Activated CD8-positive, alpha-beta T cell treated with anti-CD3 and anti-CD28 coated beads, Interleukin-2, amount 10 ng/mL, durations not matched to agents 7 days and 5 days (primary cell): ENCODE data around the gene BMPER. TPM values are rescaled to one million over a fixed set of nuclear protein-coding genes. Genes with fewer than 3 reads are reported as not detected.
"Not testable (repeated sequence)": the region's sequence is repeated elsewhere in the genome, so short reads cannot be mapped to it uniquely, and the experiment has no call there.

Experiments
- ATAC-seq: fragments of 150-1000 bp; cut with Tn5 transposase; one replicate; pipeline ENCODE4 v1.10.0; 2021; ENCODE audit warnings: moderate library complexity
- CTCF ChIA-PET: fragments of 350-600 bp; sonication (Branson Sonifier 250); formaldehyde crosslinking; loops from one replicate; lab custom pipeline; 2021; ENCODE audit warnings: antibody characterized with exemption; lab: Charles Lee
- POLR2A ChIA-PET: fragments of 350-600 bp; sonication (Branson Sonifier 250); formaldehyde crosslinking; loops from one replicate; lab custom pipeline; 2021; ENCODE audit warnings: antibody characterized with exemption; lab: Charles Lee
- DNase-seq: peaks from one replicate; pipeline ENCODE4 v3.0.0-alpha.2; 2020
- H3K27ac Mint-ChIP-seq: one replicate; pipeline ENCODE4 v1.8.0; 2021; ENCODE audit warnings: mild to moderate bottlenecking, mixed read lengths
- H3K27me3 Mint-ChIP-seq: one replicate; pipeline ENCODE4 v1.8.0; 2021; ENCODE audit warnings: low read depth, mixed read lengths
- H3K36me3 Mint-ChIP-seq: one replicate; pipeline ENCODE4 v1.8.0; 2021; ENCODE audit warnings: low read depth, mixed read lengths
- H3K4me1 Mint-ChIP-seq: one replicate; pipeline ENCODE4 v1.8.0; 2021; ENCODE audit warnings: low read depth, mixed read lengths
- H3K4me3 Mint-ChIP-seq: one replicate; pipeline ENCODE4 v1.8.0; 2021; ENCODE audit warnings: mild to moderate bottlenecking, mixed read lengths
- H3K9me3 Mint-ChIP-seq: one replicate; pipeline ENCODE4 v1.8.0; 2022; ENCODE audit warnings: mixed read lengths; ENCODE audit not compliant: insufficient read depth
- total RNA-seq, 2 experiments: library from RNA; stranded (reverse); gene quantifications; one replicate each; pipeline ENCODE4 v1.2.3, GENCODE V29; 2021

The BMPER gene
- total RNA-seq, 2 experiments from 2014 or later, result not detected

DNA sequence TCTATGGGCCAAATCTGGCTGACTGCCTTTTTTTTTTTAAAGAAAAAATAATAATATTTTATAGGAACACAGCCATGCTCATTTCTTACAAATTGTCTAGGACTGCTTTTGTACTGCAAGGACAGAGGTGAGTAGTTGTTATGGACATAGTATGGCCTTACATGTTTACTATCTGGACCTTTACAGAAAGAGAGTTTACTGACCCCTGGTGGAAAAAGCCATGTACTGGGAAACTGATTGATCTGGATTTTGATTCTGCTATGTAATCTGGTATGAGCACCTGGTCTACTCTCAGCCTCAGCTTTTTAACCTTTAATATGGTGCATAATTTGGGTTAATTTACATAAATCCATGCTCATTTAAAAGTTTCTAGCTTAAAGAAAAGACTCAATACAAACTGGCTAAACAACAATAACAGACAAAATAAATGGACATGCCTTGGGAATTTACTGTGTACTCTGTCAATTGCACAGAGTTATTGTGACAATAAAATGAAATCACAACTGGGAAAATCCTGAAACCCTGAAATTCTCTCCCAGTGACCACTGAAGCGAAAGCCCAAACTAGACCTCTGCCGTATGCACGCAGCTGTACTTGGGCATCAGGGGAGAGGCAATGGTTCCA is 260.7 kb downstream of the BMPER start:
- ChIA-PET POLR2A (no interaction called here), CTCF (no interaction called here)
- Mint-ChIP-seq H3K27me3 (no peaks in the 10 kb centered on the region), H3K4me3 (no peak overlapping the region), H3K4me1 (no peaks in the 10 kb centered on the region), H3K27ac (no peak overlapping the region), H3K9me3 (peaks cover 14% of the 10 kb centered on the region), H3K36me3 (no peaks in the 10 kb centered on the region)
- ATAC-seq, result no peak
- DNase-seq, result no peak

DNA sequence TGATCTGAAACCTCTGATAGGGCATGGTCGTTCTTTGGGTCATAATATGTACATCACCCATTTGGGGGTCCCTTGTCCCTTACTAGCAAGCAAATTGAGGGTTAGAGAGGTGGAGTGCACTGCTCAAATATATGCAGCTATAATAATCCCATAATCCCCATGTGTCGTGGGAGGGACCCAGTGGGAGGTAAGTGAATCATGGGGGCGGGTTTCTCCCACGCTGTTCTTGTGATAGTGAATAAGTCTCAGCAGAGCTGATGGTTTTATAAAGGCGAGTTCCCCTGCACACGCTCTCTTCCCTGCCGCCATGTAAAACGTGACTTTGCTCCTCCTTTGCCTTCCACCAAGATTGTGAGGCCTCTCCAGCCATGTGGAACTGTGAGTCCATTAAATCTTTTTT is 262.7 kb downstream of the BMPER start:
- H3K27ac Mint-ChIP-seq, result no peak overlapping the region
- H3K36me3 Mint-ChIP-seq, result no peaks in the 10 kb centered on the region
- CTCF ChIA-PET, result no interaction called here
- no peaks in the 10 kb centered on the region for H3K27me3 Mint-ChIP-seq
- POLR2A ChIA-PET, result no interaction called here
- H3K9me3 Mint-ChIP-seq, result peaks cover 7% of the 10 kb centered on the region
- no peak overlapping the region for H3K4me3 Mint-ChIP-seq
- H3K4me1 Mint-ChIP-seq, result no peaks in the 10 kb centered on the region
- no peak for ATAC-seq
- DNase-seq, result no peak

DNA sequence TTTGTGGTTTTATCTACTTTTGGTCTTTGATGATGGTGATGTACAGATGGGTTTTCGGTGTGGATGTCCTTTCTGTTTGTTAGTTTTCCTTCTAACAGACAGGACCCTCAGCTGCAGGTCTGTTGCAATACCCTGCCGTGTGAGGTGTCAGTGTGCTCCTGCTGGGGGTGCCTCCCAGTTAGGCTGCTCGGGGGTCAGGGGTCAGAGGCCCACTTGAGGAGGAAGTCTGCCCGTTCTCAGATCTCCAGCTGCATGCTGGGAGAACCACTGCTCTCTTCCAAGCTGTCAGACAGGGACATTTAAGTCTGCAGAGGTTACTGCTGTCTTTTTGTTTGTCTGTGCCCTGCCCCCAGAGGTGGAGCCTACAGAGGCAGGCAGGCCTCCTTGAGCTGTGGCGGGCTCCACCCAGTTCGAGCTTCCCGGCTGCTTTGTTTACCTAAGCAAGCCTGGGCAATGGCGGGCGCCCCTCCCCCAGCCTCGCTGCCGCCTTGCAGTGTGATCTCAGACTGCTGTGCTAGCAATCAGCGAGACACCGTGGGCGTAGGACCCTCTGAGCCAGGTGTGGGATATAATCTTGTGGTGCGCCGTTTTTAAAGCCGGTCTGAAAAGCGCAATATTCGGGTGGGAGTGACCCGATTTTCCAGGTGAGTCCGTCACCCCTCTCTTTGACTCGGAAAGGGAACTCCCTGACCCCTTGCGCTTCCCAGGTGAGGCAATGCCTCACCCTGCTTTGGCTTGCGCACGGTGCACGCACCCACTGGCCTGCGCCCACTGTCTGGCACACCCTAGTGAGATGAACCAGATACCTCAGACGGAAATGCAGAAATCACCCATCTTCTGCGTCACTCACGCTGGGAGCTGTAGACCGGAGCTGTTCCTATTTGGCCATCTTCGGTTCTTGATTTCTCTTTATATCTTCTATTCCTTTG is 269.6 kb downstream of the BMPER start:
- POLR2A ChIA-PET, H3K4me3 Mint-ChIP-seq, H3K27me3 Mint-ChIP-seq, DNase-seq, H3K4me1 Mint-ChIP-seq, H3K36me3 Mint-ChIP-seq, H3K27ac Mint-ChIP-seq, ATAC-seq, CTCF ChIA-PET: not testable (repeated sequence)
- H3K9me3 Mint-ChIP-seq, result peaks cover 15% of the 10 kb centered on the region

DNA sequence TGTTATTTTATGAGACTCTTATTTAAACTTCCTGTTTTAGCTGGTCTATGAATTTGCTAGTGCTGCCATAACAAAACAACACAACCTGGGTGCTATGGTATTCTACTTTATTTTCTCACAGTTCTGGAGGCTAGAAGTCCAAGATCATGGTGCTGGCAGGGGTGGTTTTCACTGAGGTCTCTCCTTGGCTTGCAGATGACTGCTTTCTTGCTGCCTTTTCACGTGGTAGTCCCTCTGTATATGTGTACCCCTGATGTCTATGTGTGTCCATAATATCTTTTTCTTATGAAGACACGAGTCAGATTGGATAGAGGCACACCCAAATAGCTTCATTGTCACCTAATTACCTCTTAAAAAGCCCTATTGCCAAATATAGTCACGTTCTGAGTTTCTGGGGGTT is 270.5 kb downstream of the BMPER start:
- Mint-ChIP-seq H3K36me3 (no peaks in the 10 kb centered on the region), H3K27ac (no peak overlapping the region), H3K27me3 (no peaks in the 10 kb centered on the region), H3K4me1 (no peaks in the 10 kb centered on the region), H3K4me3 (no peak overlapping the region), H3K9me3 (peaks cover 15% of the 10 kb centered on the region)
- ATAC-seq, result no peak
- ChIA-PET CTCF (no interaction called here), POLR2A (no interaction called here)
- no peak for DNase-seq

DNA sequence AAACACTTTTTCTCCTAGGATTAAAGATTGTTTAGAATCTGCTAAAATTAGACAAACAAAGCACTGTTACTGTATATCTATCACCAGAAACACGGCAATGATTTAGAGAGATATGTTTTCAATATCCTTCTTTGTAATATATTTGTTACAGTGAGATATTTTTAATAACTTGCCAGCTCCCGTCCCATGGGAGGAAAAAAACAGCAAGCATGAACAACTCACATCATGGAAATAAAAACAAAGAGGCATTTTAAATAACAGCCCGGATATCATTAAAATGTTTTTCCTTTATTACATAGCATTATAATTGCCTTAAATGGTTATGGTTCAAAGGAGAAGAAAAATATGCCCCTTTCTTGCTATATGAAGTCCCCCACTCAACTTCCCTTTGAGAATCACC is 272.1 kb downstream of the BMPER start:
- H3K4me3 Mint-ChIP-seq, result no peak overlapping the region
- H3K9me3 Mint-ChIP-seq, result peaks cover 15% of the 10 kb centered on the region
- CTCF ChIA-PET, result no interaction called here
- H3K27me3 Mint-ChIP-seq, result no peaks in the 10 kb centered on the region
- H3K27ac Mint-ChIP-seq, result no peak overlapping the region
- ATAC-seq (no peak), DNase-seq (no peak)
- no peaks in the 10 kb centered on the region for H3K36me3 Mint-ChIP-seq
- H3K4me1 Mint-ChIP-seq, result no peaks in the 10 kb centered on the region
- POLR2A ChIA-PET, result no interaction called here

DNA sequence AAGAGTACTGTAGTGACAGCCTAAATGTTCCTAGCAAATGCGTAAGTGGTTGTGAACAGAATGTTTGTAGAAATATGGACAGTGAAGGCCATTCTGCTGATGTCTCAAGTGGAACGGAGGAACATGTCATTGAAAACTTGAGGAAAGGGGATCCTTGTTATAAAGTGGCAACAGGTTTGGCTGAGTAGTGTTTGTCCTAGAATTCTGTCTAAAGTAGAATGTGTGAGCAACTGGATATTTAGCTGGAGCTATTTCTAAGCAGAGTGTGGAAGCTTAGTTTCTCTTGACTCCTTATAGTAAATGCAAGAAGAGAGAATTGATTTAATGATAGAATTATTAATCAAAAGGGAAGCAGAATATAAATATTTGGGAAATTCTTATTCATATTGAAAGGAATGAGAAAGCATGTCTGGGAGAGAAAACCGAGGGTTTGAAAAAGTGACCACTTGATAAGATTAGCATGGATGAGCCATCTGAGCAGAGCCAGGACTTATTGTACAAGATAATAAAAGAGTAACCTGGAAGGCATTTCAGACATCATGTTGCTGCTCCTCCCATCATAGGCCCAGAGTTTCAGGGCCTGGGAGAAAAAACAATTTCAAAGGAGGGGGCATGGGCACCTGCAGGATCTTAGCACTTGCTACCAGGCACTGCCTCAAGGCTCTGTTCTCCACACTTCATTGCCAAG is 276.1 kb downstream of the BMPER start:
- H3K9me3 Mint-ChIP-seq, result peaks cover 12% of the 10 kb centered on the region
- no peaks in the 10 kb centered on the region for H3K4me1 Mint-ChIP-seq
- POLR2A ChIA-PET, result no interaction called here
- H3K36me3 Mint-ChIP-seq, result no peaks in the 10 kb centered on the region
- H3K27ac Mint-ChIP-seq, result no peak overlapping the region
- no peak overlapping the region for H3K4me3 Mint-ChIP-seq
- H3K27me3 Mint-ChIP-seq, result no peaks in the 10 kb centered on the region
- CTCF ChIA-PET, result no interaction called here
- DNase-seq (no peak), ATAC-seq (no peak)

DNA sequence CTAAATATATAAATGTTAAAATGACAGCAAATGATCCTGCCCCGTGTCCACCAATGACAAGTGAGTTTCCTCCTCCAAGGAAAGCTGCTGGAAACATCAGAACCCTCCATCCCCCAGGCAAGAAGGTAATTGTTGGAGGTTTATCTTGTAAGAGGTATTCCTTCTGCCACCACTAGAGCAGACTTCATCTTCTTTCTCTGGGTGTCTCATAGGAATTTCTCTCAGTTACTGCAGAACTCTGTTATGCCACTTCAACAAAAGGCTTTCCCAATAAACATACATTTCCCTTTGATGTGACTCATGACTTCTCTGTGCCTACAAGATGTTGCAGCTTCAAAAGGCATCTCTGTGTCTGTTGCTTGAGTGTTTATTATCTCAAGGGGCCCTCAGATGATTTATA is 279.1 kb downstream of the BMPER start:
- ChIA-PET CTCF (no interaction called here), POLR2A (no interaction called here)
- Mint-ChIP-seq H3K9me3 (peaks cover 5% of the 10 kb centered on the region), H3K4me1 (no peaks in the 10 kb centered on the region), H3K36me3 (no peaks in the 10 kb centered on the region), H3K27ac (no peak overlapping the region), H3K4me3 (no peak overlapping the region), H3K27me3 (no peaks in the 10 kb centered on the region)
- ATAC-seq (no peak), DNase-seq (no peak)

DNA sequence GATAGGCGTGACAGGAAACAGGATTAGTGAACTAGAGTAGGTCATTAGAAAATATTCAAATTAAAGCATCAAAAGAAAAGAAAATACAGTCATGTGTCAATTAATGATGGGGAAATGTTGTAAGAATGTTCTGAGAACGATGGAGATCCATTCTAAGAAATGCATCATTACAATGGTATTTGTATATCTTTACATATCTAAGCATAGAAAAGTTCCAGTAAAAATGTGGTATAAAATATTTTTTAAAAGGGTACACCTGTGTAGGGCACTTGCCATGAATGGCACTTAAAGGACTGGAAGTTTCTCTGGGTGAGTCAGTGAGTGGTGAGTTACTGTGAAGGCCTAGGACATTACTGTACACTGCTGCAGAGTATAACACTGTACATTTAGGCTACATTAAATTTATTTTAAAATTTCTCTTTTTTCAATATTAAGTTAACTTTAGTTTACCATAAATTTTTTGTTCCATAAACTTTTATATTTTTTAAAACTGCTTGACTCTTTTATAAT is 282.5 kb downstream of the BMPER start:
- no peaks in the 10 kb centered on the region for H3K4me1 Mint-ChIP-seq
- ATAC-seq (no peak), DNase-seq (no peak)
- H3K36me3 Mint-ChIP-seq, result no peaks in the 10 kb centered on the region
- no peak overlapping the region for H3K4me3 Mint-ChIP-seq
- no peaks in the 10 kb centered on the region for H3K27me3 Mint-ChIP-seq
- no peak overlapping the region for H3K27ac Mint-ChIP-seq
- ChIA-PET POLR2A (no interaction called here), CTCF (no interaction called here)
- H3K9me3 Mint-ChIP-seq, result peaks cover 5% of the 10 kb centered on the region

DNA sequence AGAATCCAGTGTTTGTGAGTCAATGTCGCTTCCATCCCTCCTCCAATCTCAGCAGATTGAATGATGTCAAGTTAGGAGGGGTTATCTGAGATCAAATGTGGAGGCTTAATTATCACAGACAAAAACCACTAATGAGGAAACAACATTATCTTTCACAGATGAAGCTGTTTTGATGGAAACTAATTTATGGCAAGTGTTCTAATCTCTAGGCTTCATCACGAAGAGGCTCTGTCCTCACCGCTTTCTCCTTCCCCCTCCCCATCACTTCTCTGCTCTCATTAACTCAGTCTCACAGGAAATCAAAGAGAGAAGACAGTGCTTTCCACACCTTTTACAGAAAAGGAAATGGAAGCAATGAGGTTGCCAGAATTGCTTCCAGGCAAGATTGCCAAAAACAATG is 283.7 kb downstream of the BMPER start:
- Mint-ChIP-seq H3K9me3 (no peaks in the 10 kb centered on the region), H3K36me3 (no peaks in the 10 kb centered on the region), H3K4me1 (no peaks in the 10 kb centered on the region), H3K4me3 (no peak overlapping the region), H3K27ac (no peak overlapping the region), H3K27me3 (no peaks in the 10 kb centered on the region)
- DNase-seq (no peak), ATAC-seq (no peak)
- POLR2A ChIA-PET, result no interaction called here
- CTCF ChIA-PET, result no interaction called here

DNA sequence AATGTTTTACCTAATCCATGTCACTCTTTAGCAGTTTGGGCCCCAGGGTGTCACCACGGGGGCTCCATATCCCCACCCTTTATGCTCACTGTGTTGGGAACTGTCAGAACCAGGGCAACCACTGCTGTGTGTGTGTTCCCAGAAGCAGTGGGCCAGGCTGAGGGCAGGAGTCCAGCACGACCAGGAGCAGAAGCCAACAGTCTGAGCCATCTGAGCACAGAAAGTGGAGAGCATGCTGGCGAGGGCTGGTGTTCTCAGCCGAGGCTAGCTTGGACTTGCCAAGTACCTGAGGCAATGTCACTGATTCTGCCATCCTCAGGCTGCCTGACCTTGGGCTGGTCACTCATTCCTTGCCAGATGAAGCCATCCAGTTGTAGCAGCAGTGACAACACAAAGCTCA is 285.0 kb downstream of the BMPER start:
- no peaks in the 10 kb centered on the region for H3K27me3 Mint-ChIP-seq
- ATAC-seq, result no peak
- H3K36me3 Mint-ChIP-seq, result no peaks in the 10 kb centered on the region

DNA sequence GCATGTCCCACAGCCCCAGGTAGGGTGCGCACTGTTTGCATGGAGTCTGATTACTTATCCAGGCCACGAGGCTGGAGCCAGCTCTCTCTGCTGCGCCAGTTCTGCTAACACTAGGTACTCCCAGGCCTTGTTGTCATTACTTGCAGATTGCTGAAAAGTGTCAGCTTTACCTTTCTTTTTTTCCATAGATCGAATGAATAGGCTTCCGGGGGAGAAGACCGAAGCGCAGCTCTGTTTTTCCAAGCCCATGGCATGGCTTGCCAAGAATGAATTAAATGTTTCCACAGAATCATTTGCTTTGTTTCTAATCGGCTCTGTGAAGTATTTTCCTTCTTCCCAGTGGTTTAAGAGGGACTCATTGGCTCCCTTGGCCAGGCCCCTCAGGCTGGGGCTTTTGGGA is 285.8 kb downstream of the BMPER start:
- no peaks in the 10 kb centered on the region for H3K4me1 Mint-ChIP-seq
- no peak for ATAC-seq

More for the DNA sequence above, 285.0 kb downstream of the BMPER start:
- no peak overlapping the region for H3K27ac Mint-ChIP-seq
- ChIA-PET CTCF (no interaction called here), POLR2A (no interaction called here)
- H3K4me3 Mint-ChIP-seq, result no peak overlapping the region
- H3K9me3 Mint-ChIP-seq, result no peaks in the 10 kb centered on the region
- DNase-seq, result no peak
- no peaks in the 10 kb centered on the region for H3K4me1 Mint-ChIP-seq

More for the DNA sequence above, 285.8 kb downstream of the BMPER start:
- no peak for DNase-seq
- Mint-ChIP-seq H3K36me3 (no peaks in the 10 kb centered on the region), H3K4me3 (no peak overlapping the region), H3K9me3 (no peaks in the 10 kb centered on the region), H3K27ac (no peak overlapping the region), H3K27me3 (no peaks in the 10 kb centered on the region)
- ChIA-PET CTCF (no interaction called here), POLR2A (no interaction called here)
